ENCODE results near the gene NHLRC4. TPM values are rescaled to one million over a fixed set of nuclear protein-coding genes. Genes with fewer than 3 reads are reported as not detected.

The NHLRC4 gene
- total and polyA plus RNA-seq, 3 experiments from 2014 or later: 0.55 to 1.6 (median 0.59) TPM

DNA sequence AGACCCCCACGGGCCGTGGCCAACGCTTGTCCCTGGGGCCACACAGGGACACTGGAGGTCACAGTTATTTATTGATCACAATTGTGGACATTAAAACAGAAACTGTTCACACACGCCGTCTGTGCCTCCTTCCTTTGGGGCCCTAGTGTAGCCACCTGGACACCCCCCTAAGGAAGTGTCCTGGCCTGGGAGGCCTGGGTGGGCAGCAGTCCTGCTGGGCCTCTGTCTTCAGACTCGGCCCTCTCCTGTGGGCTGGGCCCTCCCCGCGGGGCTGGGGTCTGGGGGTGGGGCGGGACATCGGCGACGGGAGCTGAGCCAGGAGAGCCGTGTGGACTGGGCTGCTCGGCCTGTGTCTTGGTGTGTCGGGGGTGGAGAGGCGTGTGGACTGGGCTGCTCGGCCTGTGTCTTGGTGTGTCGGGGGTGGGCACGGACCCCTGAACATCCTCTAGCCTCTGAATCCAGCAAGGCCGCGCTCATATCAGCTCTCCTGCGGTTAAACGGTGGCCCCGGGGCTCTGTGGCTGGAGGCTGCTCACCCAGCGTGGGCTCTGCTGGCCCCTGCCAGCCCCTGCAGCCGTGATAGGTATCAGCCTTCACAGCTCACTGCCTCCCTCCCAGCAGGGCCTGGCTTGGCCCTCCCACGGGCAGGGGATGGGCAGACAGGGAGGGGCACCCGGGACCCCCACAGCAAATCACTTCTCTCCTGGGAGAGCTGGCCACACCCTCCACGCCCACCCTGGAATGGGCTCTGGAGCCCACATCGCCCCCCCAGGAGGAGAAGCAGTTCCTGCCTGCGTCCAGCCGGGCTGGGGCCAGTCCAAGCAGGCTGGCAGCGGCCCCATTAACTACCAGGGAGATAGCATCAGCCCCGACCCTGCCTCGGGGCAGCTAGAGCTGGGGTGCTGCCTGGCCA, 1.1 kb upstream of the NHLRC4 start:
- Histone ChIP-seq H3K9me3 (ENCODE audit: low read length) (no peaks in the 10 kb centered on the region), H3K27ac (ENCODE audit: low read depth, low read length) (peak overlapping the region; percentile 75), H3K4me3 (ENCODE audit: low read length) (no peak overlapping the region), H3K4me1 (ENCODE audit: insufficient read depth, low read length) (peaks cover 36% of the 10 kb centered on the region), H3K27me3 (ENCODE audit: insufficient read depth, low read length, poor library complexity, severe bottlenecking) (peaks cover 3% of the 10 kb centered on the region), H3K36me3 (ENCODE audit: insufficient read depth, low read length) (no peaks in the 10 kb centered on the region)
- Mint-ChIP-seq H3K9me3 (peaks cover 0 to under 1% (median 0%) of the 10 kb centered on the region in 5 donors), H3K4me3 (no peak overlapping the region), H3K27me3 (peaks cover 0 to 2% of the 10 kb centered on the region in 2 donors), H3K36me3 (peaks cover 0 to 1% (median 0%) of the 10 kb centered on the region in 3 donors), H3K27ac (no peak overlapping the region), H3K4me1 (peaks cover 17 to 23% (median 22%) of the 10 kb centered on the region in 3 donors)
- ChIA-PET POLR2A (no interaction called here), CTCF (no interaction called here)
- no peak for DNase-seq

DNA sequence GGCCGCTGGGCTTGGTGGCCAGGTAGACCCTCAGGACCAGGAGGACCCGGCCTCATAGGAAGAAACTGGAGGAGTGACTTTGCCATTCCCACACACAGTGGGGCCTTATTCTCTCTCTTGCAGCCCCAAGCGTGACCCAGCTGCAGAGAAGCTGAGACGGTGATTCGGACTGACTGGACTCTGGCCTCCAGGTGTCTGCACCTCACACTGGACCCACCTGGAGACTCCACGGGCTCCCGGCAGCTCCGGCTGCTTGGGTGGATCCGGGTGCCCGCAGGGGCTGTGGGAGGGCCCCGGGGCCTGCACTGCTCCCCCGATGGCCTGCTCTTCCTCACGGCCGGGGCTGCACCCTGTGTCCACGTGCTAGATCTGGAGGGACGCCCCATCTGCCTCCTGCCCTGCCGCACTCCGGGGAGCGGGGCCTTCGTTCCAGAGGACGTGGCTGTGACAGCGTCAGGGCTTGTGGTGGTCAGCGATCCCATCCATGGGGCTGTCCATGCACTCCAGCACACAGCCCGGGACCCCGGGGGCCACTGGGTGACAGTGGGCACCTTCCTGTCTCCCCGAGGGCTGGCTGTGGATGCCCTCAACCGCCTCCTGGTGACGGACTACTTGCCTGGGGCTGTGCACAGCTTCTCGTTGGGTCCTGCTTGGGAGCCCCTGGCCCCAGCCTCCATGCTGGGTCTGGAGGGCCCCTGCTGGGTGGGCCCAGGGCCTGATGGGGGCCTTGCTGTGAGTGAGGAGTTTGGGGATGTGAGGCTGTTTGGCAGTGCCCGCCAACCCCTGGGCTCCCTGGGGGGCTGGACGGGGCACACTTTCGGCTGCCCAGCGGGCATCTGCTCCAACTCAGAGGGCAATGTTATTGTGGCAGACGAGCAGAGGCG, 810 bp downstream of the NHLRC4 start:
- Mint-ChIP-seq H3K9me3 (peaks cover 0 to 4% (median 0%) of the 10 kb centered on the region in 5 donors), H3K36me3 (peaks cover 0 to 4% (median 0%) of the 10 kb centered on the region in 3 donors), H3K4me1 (peaks cover 30 to 37% (median 36%) of the 10 kb centered on the region in 3 donors), H3K27ac (peak overlapping the region in 7 of 8 donors; percentile 10 to 83 (median 62)), H3K4me3 (peak overlapping the region; percentile 29 to 82 (median 59)), H3K27me3 (peaks cover 0 to 2% of the 10 kb centered on the region in 2 donors)
- H3K9me3 ChIP-seq (ENCODE audit: low read length): no peaks in the 10 kb centered on the region
- peak overlapping the region; percentile 75 for H3K27ac ChIP-seq (ENCODE audit: low read depth, low read length)
- peak overlapping the region; percentile 47 for H3K4me3 ChIP-seq (ENCODE audit: low read length)
- no peak for DNase-seq
- ChIA-PET CTCF (no interaction called here), POLR2A (interaction anchor here (0.6 to 1.0 kb wide), 2 partner anchors 69 to 1790 kb away, joined by 3 to 4 read pairs; no protein-coding TSS in a partner anchor)
- no peaks in the 10 kb centered on the region for H3K36me3 ChIP-seq (ENCODE audit: insufficient read depth, low read length)
- H3K4me1 ChIP-seq (ENCODE audit: insufficient read depth, low read length): peaks cover 41% of the 10 kb centered on the region
- H3K27me3 ChIP-seq (ENCODE audit: insufficient read depth, low read length, poor library complexity, severe bottlenecking): no peaks in the 10 kb centered on the region

DNA sequence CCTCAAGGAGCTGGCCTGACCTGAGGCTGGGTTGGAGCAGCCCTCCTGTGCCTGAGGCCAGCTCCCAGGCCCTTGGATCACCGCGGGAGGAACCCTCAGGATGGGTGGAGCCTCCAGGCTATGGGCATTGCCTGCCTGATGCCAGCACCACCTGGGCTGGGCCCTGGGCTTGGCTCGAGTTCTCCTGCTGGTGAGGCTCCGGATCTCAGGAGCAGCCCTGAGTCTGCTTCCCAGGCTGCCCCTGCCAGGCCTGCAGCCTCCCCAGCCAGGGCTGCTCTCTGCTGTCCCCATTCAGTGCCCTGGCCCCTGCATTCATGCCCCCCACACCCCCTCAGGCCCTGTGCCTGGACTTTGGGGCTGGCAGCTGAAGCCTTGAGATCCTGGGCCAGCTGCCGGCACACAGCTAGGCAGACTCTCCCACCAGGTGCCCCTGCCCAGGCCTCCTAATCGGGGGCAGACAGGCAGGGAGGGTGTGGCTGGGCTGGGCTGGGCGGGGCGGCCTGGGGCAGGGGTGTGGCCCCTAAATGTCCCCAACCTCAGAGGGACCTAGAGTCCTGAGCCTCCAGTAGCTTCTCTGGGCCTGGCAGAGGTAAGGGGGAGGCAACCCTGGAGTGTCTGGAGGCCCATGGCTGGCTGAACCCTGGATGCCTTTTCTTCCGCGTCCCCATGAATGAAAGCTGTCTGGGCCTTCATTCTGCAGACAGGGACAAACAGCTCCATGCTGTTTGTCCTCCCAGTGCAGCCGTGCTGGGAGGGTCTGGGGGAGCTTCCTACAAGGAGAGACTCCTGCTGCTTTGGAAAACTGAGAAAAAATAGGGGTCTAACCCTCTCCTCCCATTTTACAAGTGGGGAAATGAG, 1.8 kb downstream of the NHLRC4 start:
- CTCF ChIA-PET: no interaction called here
- Mint-ChIP-seq H3K9me3 (peaks cover 0 to 4% (median 0%) of the 10 kb centered on the region in 5 donors), H3K27ac (peak overlapping the region; percentile 67 to 96 (median 86)), H3K4me3 (peak overlapping the region; percentile 72 to 91 (median 81)), H3K4me1 (peaks cover 30 to 37% (median 36%) of the 10 kb centered on the region in 3 donors), H3K36me3 (peaks cover 0 to 4% (median 0%) of the 10 kb centered on the region in 3 donors), H3K27me3 (peaks cover 0 to 2% of the 10 kb centered on the region in 2 donors)
- DNase-seq: no peak
- Histone ChIP-seq H3K36me3 (ENCODE audit: insufficient read depth, low read length) (no peaks in the 10 kb centered on the region), H3K4me1 (ENCODE audit: insufficient read depth, low read length) (peaks cover 41% of the 10 kb centered on the region), H3K9me3 (ENCODE audit: low read length) (no peaks in the 10 kb centered on the region), H3K27ac (ENCODE audit: low read depth, low read length) (peak overlapping the region; percentile 76), H3K4me3 (ENCODE audit: low read length) (peak overlapping the region; percentile 72), H3K27me3 (ENCODE audit: insufficient read depth, low read length, poor library complexity, severe bottlenecking) (no peaks in the 10 kb centered on the region)
- POLR2A ChIA-PET: no interaction called here

DNA sequence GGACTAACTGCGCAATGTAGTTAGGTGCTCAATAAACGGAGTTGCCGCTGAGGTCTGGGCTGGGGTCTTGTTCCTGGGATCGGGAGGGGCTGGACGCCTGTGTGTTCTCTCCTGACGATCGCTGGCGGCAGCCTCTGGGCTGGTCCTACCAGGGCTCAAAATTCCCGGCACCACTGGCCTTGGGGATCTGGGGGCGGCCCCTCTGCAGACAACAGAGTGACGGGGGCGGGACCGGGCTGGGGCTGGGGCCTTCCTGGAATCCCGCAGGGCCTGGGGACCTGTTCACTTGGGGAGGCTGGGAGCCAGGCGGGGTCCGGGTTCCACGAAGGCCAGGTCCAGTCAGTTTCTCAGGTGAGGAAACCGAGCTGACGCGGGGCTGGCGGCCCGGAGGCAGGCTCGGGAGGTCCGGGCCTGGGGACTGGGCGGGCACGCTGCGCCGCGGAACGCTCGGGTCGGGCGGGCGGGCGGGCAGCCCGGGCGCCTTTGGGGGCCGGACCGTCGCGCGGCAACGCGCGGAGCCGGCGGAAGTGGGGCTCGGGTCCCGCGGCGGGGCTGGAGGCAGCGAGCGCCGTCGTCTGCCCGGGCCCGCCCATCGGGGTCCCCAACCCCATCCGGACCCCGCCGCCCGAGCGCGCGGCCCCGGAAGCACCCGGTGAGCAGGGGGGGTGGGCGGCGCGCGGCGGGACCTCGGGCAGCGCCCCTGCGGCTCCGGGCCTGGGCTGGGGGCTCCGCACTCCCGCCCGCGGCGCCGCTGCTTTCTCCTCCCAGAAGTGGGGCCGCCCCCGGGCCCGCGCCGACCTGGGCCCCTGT, 2.8 kb downstream of the NHLRC4 start, which contains the start of gene PIGQ:
Gene PIGQ (plus strand): TSS at position 524 of the 810 bp plus-strand sequence. CDS start 4,107 bp downstream, outside the sequence.
- Histone ChIP-seq H3K36me3 (ENCODE audit: insufficient read depth, low read length) (no peaks in the 10 kb centered on the region), H3K4me1 (ENCODE audit: insufficient read depth, low read length) (peaks cover 41% of the 10 kb centered on the region), H3K27me3 (ENCODE audit: insufficient read depth, low read length, poor library complexity, severe bottlenecking) (no peaks in the 10 kb centered on the region), H3K4me3 (ENCODE audit: low read length) (peak within 1 kb of the TSS; percentile 72), H3K27ac (ENCODE audit: low read depth, low read length) (peak within 1 kb of the TSS; percentile 76), H3K9me3 (ENCODE audit: low read length) (no peaks in the 10 kb centered on the region)
- H3K27ac Mint-ChIP-seq: peak within 1 kb of the TSS; percentile 81 to 96 (median 94)
- H3K27me3 Mint-ChIP-seq: peaks cover 0 to 2% of the 10 kb centered on the region in 2 donors
- peaks cover 0 to 4% (median 0%) of the 10 kb centered on the region in 5 donors for H3K9me3 Mint-ChIP-seq
- POLR2A ChIA-PET: interaction anchor here (1.0 kb wide), 1 partner anchor 19 kb away, joined by 3 read pairs; no protein-coding TSS in a partner anchor
- peak; percentile 52 to 76 (median 68) for DNase-seq
- CTCF ChIA-PET: no interaction called here
- peaks cover 30 to 37% (median 36%) of the 10 kb centered on the region in 3 donors for H3K4me1 Mint-ChIP-seq
- H3K4me3 Mint-ChIP-seq: peak within 1 kb of the TSS; percentile 82 to 92 (median 86)
- H3K36me3 Mint-ChIP-seq: peaks cover 0 to 6% (median 0%) of the 10 kb centered on the region in 3 donors

DNA sequence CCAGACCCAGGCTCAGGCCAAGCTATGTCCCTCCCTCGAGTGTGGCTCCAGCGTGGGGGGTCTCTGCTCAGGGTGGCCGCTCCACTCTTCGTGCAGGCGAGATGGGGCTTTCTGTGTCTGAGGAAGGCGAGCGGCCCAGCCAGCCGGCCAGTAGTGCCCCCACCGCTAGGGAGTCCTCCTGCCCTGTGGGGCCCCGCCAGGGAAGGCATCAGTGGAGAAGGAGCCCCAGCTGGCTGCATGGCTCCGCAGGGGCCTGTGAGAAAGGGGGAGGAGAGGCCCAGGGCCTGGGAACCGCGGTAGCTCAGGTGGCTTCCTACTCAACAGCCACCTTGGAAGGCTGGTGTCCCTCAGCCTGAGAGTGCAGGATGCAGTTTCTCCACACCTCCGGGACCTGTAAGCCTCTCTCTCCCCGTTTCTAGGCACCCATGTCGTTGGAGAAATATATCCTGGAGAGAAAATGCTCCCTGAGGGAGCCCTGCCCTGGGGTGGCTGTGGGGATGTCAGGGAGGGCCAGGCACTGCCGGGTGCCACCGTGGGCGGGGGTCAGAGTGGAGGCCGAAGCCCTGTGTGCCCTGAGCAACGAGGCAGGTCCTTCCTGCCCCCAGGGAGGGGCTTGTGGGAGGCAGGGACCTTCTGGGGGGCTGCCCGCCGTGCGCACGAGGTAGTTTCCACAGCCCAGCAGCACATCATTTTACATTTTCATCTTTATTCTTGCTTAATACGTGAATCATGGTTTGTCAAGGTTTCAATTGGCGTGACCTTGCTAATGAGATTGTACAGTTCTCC, 6.3 kb downstream of the NHLRC4 start:
- no peak overlapping the region for H3K4me3 Mint-ChIP-seq
- H3K27ac Mint-ChIP-seq: no peak overlapping the region
- Histone ChIP-seq H3K4me1 (ENCODE audit: insufficient read depth, low read length) (peaks cover 21% of the 10 kb centered on the region), H3K27ac (ENCODE audit: low read depth, low read length) (no peak overlapping the region), H3K27me3 (ENCODE audit: insufficient read depth, low read length, poor library complexity, severe bottlenecking) (no peaks in the 10 kb centered on the region), H3K4me3 (ENCODE audit: low read length) (no peak overlapping the region), H3K9me3 (ENCODE audit: low read length) (no peaks in the 10 kb centered on the region), H3K36me3 (ENCODE audit: insufficient read depth, low read length) (no peaks in the 10 kb centered on the region)
- peaks cover 22 to 28% (median 27%) of the 10 kb centered on the region in 3 donors for H3K4me1 Mint-ChIP-seq
- ChIA-PET POLR2A (no interaction called here), CTCF (no interaction called here)
- DNase-seq: no peak
- peaks cover 0 to 4% (median 0%) of the 10 kb centered on the region in 5 donors for H3K9me3 Mint-ChIP-seq
- no peaks in the 10 kb centered on the region for H3K27me3 Mint-ChIP-seq
- H3K36me3 Mint-ChIP-seq: peaks cover 0 to 11% (median 0%) of the 10 kb centered on the region in 3 donors

DNA sequence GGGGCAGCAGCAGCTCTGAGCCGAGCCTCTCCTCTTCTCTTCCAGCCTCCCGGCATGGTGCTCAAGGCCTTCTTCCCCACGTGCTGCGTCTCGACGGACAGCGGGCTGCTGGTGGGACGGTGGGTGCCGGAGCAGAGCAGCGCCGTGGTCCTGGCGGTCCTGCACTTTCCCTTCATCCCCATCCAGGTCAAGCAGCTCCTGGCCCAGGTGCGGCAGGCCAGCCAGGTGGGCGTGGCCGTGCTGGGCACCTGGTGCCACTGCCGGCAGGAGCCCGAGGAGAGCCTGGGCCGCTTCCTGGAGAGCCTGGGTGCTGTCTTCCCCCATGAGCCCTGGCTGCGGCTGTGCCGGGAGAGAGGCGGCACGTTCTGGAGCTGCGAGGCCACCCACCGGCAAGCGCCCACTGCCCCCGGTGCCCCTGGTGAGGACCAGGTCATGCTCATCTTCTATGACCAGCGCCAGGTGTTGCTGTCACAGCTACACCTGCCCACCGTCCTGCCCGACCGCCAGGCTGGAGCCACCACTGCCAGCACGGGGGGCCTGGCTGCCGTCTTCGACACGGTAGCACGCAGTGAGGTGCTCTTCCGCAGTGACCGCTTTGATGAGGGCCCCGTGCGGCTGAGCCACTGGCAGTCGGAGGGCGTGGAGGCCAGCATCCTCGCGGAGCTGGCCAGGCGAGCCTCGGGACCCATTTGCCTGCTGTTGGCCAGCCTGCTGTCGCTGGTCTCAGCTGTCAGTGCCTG, 7.4 kb downstream of the NHLRC4 start:
- Mint-ChIP-seq H3K4me1 (peaks cover 18 to 27% (median 24%) of the 10 kb centered on the region in 3 donors), H3K27me3 (no peaks in the 10 kb centered on the region), H3K36me3 (peaks cover 0 to 11% (median 0%) of the 10 kb centered on the region in 3 donors), H3K27ac (no peak overlapping the region), H3K4me3 (no peak overlapping the region), H3K9me3 (peaks cover 0 to 4% (median 0%) of the 10 kb centered on the region in 5 donors)
- ChIA-PET CTCF (no interaction called here), POLR2A (no interaction called here)
- Histone ChIP-seq H3K27ac (ENCODE audit: low read depth, low read length) (no peak overlapping the region), H3K27me3 (ENCODE audit: insufficient read depth, low read length, poor library complexity, severe bottlenecking) (no peaks in the 10 kb centered on the region), H3K4me3 (ENCODE audit: low read length) (no peak overlapping the region), H3K4me1 (ENCODE audit: insufficient read depth, low read length) (peaks cover 10% of the 10 kb centered on the region), H3K36me3 (ENCODE audit: insufficient read depth, low read length) (no peaks in the 10 kb centered on the region), H3K9me3 (ENCODE audit: low read length) (no peaks in the 10 kb centered on the region)
- no peak for DNase-seq
